ENCODE results near the gene FAXDC2. TPM values are rescaled to one million over a fixed set of nuclear protein-coding genes. Genes with fewer than 3 reads are reported as not detected.

The FAXDC2 gene
- total RNA-seq, 2 donors from 2014 or later = 8.0 to 10.9 TPM

DNA sequence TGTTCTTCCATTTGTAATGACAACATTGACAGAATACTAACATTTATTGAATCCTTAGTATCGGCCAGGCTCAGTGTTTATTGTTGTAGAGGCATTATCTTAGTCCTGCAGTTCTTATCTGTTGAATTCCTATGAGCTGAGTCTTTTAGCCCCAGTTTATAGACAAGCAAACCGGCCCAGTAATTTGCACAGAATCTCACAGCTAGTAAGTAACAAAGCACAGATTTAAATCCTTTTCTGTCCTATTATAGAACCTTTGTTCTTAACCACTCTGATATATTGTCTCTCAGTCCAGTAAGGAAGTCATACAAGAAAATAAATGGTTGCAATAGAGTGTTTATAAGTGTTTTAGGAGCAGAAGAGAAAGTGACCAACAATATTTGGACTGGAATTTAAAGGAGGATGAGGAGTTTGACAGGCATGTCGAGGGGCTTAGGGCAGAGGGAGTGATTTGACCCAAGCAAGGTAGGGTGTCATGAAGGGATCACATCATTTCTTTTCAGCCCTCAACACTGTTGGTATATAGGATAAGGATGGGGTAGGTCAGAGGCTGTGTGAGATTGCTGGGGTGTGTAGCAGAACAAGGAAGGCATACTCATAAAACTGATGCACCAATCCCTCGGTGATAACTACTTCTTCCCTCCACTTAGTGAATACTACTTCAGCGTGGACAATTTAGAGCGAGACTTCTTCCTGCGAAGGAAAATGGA, 55.7 kb downstream of the FAXDC2 start:
- TF ChIP-seq, protein P1, sequence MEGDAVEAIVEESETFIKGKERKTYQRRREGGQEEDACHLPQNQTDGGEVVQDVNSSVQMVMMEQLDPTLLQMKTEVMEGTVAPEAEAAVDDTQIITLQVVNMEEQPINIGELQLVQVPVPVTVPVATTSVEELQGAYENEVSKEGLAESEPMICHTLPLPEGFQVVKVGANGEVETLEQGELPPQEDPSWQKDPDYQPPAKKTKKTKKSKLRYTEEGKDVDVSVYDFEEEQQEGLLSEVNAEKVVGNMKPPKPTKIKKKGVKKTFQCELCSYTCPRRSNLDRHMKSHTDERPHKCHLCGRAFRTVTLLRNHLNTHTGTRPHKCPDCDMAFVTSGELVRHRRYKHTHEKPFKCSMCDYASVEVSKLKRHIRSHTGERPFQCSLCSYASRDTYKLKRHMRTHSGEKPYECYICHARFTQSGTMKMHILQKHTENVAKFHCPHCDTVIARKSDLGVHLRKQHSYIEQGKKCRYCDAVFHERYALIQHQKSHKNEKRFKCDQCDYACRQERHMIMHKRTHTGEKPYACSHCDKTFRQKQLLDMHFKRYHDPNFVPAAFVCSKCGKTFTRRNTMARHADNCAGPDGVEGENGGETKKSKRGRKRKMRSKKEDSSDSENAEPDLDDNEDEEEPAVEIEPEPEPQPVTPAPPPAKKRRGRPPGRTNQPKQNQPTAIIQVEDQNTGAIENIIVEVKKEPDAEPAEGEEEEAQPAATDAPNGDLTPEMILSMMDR (IDR thresholded peaks at IDR 0.05) = no peak
- no peak for TF ChIP-seq POLR2A (IDR thresholded peaks at IDR 0.05)
- no peak overlapping the region for H3K4me3 ChIP-seq
- no peaks in the 10 kb centered on the region for H3K27me3 ChIP-seq
- intact Hi-C loops (cut with DNase I) = no loop called here
- peaks cover 11% of the 10 kb centered on the region for H3K4me1 ChIP-seq
- H3K9me3 ChIP-seq = no peaks in the 10 kb centered on the region
- peaks cover 8 to 17% of the 10 kb centered on the region in 2 donors for H3K36me3 ChIP-seq (replicated peaks in 1 of 2; ENCODE audit: insufficient read depth in 1 of 2, low read depth in 2 of 2)
- peak overlapping the region in 1 of 4 donors; percentile 5 for H3K27ac ChIP-seq
- 55 to 59% methylated on average over 7 of the region's 7 CpGs for WGBS, 2 donors
- ATAC-seq (no peak), DNase-seq (no peak)

DNA sequence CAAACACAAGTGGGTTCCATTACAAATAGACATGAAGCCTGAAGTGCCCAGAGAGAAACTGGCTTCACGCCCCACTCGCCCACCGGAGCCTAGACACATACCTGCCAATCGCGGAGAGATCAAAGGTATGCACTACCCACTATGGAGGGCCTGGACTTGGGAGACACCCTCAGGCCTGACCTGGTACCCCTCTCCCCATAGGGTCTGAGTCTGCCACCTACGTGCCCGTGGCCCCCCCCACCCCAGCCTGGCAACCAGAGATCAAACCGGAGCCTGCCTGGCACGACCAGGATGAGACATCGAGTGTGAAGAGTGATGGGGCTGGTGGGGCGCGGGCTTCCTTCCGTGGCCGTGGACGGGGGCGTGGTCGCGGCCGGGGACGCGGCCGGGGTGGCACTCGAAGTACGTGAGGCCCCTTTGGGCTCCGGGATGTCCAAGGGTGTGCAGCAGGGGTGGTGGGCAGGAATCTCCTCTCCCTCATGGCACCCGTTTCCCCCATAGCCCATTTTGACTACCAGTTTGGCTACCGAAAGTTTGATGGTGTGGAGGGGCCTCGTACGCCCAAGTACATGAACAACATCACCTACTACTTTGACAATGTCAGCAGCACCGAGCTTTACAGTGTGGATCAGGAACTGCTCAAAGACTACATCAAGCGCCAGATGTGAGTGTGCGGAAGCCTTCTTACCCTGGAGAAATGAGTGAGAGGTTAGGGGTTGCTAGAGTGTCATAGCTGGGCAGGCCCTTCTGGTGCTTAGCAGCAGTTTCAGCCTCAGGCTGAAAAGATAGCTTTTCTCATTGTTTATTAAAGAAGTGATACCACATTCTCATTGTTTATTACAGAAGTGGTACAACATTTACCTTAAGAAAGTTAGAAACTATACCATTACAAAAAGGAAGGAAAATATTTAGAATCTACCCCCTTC, 56.5 kb downstream of the FAXDC2 start:
- H3K27ac ChIP-seq = peak overlapping the region in 1 of 4 donors; percentile 5

DNA sequence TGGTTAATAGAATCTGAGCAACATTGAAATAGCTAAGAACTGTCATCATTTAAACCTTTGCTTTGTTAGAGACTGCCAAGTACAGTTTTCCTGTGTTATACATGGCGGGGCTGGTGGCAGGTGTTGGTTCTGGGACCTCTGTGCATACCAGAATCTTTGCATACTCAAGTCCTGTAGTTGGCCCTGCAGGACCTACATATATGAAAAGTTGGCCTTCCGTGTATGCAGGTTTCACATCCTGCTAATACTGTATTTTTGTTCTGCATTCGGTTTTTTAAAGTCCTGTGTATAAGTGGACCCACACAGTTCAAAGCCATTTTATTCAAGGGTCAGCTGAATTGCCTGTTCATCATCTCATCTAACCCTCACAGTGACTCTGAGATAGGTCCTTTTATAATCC, 58.9 kb downstream of the FAXDC2 start:
- Histone ChIP-seq H3K4me3 (no peak overlapping the region), H3K4me1 (peaks cover 31% of the 10 kb centered on the region), H3K27ac (no peak overlapping the region), H3K27me3 (no peaks in the 10 kb centered on the region), H3K9me3 (no peaks in the 10 kb centered on the region), H3K36me3 (replicated peaks in 1 of 2; ENCODE audit: insufficient read depth in 1 of 2, low read depth in 2 of 2) (peaks cover 8 to 16% of the 10 kb centered on the region in 2 donors)
- intact Hi-C loops (cut with DNase I) = no loop called here
- ATAC-seq (no peak), DNase-seq (no peak)
- WGBS, 2 donors = 77 to 80% methylated on average over 3 of the region's 3 CpGs
- TF ChIP-seq POLR2A (IDR thresholded peaks at IDR 0.05) = no peak
- TF ChIP-seq, protein P1 (IDR thresholded peaks at IDR 0.05) = no peak

More for the DNA sequence above, 56.5 kb downstream of the FAXDC2 start:
- no peak overlapping the region for H3K4me3 ChIP-seq
- H3K9me3 ChIP-seq = no peaks in the 10 kb centered on the region
- WGBS, 2 donors = 78 to 88% methylated on average over 22 to 32 of the region's 32 CpGs
- no peaks in the 10 kb centered on the region for H3K27me3 ChIP-seq
- ATAC-seq (no peak), DNase-seq (no peak)
- H3K4me1 ChIP-seq = peaks cover 11% of the 10 kb centered on the region
- peaks cover 8 to 16% of the 10 kb centered on the region in 2 donors for H3K36me3 ChIP-seq (replicated peaks in 1 of 2; ENCODE audit: insufficient read depth in 1 of 2, low read depth in 2 of 2)
- intact Hi-C loops (cut with DNase I) = no loop called here
- TF ChIP-seq POLR2A (IDR thresholded peaks at IDR 0.05) = no peak
- TF ChIP-seq, protein P1 (IDR thresholded peaks at IDR 0.05) = no peak

DNA sequence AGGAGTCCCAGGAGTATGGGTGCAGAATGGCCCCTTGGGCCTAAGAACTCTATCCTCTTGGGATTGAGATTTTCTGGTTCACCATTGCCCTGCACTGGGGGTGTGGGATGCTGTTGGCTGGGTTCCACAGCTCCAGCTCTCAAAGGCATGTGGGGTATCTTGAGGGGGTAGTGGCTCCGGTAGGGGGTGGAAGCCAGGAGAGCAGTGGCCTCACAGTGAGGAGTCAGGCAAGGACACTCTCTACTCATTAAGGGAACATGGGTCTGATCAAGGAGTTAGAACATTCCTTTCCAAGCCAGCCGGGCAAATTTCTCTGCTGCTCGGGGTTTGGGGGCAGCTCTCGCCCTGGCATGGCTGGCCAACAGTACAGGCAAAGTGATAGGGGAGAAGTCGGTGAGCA, 62.2 kb downstream of the FAXDC2 start:
- DNase-seq (no peak), ATAC-seq (no peak)
- H3K27me3 ChIP-seq = no peaks in the 10 kb centered on the region
- peak overlapping the region in 1 of 4 donors; percentile 2 for H3K27ac ChIP-seq
- peaks cover 8 to 12% of the 10 kb centered on the region in 2 donors for H3K36me3 ChIP-seq (replicated peaks in 1 of 2; ENCODE audit: insufficient read depth in 1 of 2, low read depth in 2 of 2)
- H3K4me1 ChIP-seq = peaks cover 53% of the 10 kb centered on the region
- H3K9me3 ChIP-seq = no peaks in the 10 kb centered on the region
- no peak overlapping the region for H3K4me3 ChIP-seq
- intact Hi-C loops (cut with DNase I) = no loop called here
- 57 to 82% methylated on average over 5 of the region's 5 CpGs for WGBS, 2 donors
- TF ChIP-seq POLR2A (IDR thresholded peaks at IDR 0.05) = no peak
- TF ChIP-seq, protein P1 (IDR thresholded peaks at IDR 0.05) = no peak

Data from body of pancreas (tissue), 4 donors.